GM10266 (cell line): Measurements from ENCODE around the gene UBL4A.

Source experiments
- DNase-seq: peaks from one replicate; pipeline ENCODE4 v3.0.0; 2012; ENCODE audit errors: extremely low spot score
- TF ChIP-seq, protein P1 (sequence below): IDR thresholded peaks from 2 replicates; pipeline ENCODE4 v1.5.1; 2012; ENCODE audit warnings: mild to moderate bottlenecking, low read depth; ENCODE audit not compliant: control insufficient read depth, insufficient read depth; ENCODE audit errors: missing control alignments

Gene UBL4A

DNA sequence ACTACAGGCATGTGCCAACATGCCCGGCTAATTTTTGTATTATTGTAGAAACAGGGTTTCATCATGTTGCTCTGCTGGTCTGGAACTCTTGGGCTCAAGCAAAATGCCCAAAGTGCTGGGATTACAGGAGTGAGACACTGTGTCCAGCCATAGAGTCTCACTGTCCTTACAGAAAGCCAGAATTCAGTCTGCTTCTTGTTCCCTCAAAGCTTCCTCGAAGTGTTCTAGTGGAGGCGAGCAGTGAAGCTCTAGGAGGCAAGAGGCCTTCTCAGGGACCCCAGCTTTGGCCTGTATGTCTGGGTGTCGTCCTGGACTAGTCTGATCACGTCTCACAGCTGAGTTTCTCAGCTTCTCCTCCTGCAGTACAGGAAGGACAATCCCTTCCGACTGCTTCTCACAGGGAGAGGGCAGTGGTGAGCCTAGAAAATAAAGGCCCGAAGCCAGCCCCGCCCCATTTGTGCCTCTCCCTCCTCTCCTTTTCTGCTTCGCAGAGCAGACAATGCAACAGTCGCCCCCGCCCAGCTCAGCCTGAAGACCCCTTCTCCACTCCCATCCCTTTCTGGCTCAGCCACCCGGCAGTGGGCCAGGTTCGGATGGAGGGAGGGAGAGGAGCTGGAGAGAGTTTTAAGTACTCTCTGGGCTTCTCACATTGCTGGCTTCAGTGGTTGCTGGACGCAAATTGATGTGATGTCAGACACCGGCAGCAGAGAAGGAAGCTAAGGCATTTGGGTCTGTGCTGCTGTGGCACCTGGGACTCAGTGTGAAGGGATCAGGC, 40.7 kb upstream of the UBL4A start:
- peak; percentile 72 for DNase-seq
- TF ChIP-seq, protein P1, sequence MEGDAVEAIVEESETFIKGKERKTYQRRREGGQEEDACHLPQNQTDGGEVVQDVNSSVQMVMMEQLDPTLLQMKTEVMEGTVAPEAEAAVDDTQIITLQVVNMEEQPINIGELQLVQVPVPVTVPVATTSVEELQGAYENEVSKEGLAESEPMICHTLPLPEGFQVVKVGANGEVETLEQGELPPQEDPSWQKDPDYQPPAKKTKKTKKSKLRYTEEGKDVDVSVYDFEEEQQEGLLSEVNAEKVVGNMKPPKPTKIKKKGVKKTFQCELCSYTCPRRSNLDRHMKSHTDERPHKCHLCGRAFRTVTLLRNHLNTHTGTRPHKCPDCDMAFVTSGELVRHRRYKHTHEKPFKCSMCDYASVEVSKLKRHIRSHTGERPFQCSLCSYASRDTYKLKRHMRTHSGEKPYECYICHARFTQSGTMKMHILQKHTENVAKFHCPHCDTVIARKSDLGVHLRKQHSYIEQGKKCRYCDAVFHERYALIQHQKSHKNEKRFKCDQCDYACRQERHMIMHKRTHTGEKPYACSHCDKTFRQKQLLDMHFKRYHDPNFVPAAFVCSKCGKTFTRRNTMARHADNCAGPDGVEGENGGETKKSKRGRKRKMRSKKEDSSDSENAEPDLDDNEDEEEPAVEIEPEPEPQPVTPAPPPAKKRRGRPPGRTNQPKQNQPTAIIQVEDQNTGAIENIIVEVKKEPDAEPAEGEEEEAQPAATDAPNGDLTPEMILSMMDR = peak; percentile 51

DNA sequence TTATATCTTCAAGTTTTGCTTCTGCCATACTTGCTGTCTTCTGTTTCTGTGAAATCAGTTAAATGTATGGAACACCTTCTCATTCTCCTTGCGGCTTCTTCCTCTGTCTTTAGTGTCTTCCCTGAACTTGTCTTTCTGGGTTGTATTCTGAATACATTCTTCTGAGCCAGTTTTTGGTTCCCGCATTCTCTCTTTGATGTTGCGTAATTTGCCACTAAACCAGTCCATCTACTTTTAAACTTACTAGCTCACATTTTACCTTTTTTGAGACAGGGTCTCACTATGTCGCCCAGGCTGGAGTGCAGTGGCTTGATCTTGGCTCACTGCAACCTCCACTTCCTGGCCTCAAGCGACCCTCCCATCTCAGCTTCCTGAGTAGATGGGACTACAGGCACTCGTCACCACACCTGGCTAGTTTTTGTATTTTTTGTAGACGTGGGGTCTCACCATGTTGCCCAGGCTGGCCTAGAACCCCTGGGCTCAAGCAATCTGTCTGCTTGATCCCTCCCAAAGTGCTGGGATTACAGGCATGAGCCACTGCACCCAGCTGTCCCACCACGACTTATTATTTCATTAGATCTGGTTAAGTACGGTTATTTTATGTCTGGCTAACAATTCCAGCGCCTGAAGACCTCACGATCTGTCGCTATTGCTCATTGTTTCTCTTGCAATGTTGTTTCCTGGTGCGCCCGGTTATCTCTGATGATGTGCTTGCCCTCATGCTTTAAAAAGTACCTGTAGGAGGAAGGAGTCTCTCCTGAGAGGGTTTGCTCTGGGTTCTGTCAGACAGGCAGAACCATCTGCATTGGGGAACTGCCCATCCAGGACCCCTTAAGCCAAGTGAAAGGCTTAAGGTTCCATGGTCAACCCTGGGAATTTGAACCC, 39.4 kb upstream of the UBL4A start:
- TF ChIP-seq, protein P1 = no peak
- no peak for DNase-seq

DNA sequence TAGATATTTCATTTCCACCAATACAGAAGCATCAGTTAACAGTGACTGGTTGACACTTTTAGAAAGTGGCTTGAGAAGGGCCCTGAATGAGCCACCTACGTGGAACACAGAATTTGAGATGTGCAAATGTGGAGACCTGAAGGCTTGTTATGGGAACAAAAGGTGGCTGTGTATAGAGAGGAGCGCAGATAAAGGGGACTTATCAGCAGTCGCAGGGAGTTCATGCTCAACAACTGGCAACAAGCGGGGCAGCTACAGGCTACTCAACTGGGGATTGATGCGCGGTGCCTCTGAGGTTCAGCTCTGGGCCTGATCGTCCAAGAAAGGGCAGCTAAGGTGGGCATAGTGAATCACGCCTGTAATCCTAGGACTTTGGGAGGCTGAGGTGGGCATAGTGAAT, 33.0 kb upstream of the UBL4A start:
- DNase-seq = no peak
- TF ChIP-seq, protein P1 = no peak

DNA sequence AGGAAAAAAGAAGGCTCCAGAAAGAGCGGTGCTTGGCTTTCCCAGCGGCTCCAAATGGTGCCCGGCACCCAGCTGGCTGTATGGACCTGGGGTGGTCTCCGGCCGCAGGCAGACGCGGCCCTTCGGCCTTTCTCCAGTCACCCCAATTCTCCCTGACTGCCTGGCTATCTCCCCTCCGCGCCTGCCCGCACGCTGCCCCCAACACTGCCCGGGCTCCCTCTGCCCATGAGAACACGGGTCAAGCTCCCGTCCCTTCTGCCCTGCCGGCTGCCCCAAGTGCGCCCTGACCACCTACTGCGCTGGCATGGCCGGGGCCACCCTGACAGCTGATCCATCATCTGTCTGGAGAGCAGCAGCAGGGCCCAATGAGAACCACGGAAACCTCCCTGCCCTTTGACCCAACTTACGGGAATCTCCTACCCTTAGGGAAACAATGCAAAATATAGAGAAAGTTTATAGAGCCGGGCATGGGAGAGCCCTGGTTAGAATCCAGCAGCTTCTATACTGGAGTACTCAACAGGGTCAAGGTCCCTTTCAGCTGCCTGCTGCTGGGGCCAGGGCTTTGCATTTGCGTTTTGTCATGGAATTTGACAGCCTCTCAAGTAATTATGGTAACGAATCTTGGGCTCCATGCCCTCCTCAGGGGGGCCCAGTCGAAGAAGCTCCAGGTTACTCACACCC, 30.8 kb upstream of the UBL4A start:
- TF ChIP-seq, protein P1 = no peak
- no peak for DNase-seq

DNA sequence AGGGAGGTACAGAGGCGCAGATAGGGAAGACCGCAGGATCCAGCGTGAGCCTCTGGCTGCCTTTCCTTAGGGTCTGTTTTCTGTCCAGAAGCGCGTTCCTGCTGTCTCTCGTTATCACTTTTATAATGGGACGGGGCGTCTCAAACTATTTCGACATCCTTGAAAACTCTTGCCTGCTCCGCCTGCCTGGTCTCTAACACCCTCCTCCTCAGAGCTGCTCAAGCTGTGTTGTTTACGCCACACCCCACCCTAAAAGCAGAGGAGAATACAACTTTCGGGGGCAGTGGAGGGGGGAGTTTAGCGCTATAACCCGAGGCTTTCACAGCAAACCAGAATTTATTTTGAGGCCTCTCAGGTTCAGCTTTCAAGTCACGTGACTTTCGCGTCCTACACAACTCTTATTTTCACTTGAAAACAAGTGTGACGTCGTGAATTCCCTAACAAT, 30.3 kb upstream of the UBL4A start:
- DNase-seq = no peak
- TF ChIP-seq, protein P1 = no peak

DNA sequence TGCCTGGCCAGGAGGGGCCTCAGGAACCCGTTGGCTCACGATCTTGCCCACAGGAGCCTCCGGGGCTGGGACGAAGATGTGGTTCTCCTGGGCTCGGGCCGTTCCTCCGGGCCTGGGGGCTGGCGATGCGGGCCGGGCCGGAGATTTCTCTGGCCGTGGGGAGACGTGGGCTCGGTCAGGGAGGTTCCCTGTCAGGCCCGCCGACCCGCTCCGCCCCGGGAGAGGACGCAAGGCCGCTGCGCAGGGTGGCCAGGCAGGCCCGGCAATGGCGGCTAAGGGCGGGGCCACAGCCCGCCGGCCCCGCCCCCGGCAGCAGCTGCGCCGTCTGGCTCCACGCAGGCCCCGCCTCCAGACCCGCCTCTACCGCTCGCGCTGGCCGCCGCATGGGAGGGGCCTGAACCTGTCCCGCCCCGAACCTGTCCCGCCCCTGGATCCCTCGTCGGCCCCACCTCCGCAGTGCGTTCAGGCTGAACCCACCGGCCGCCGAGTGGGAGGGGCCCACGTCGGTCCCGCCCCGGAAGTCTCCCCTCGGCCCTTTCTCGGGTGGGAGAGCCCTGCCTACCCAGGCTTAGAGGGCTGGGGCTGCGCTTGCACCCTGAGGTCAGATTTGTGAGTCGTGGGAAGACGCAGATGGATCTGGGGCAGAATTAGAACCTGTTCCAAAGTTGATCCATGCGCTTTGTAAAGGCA, 29.7 kb upstream of the UBL4A start, which contains the start of gene FAM3A:
FAM3A (minus strand) TSS at position 267 of the 690 bp plus-strand sequence. CDS start 460 bp downstream, outside the sequence.
- DNase-seq = peak; percentile 92

More for the DNA sequence above, 29.7 kb upstream of the UBL4A start, which contains the start of gene FAM3A:
- TF ChIP-seq, protein P1 = no peak
